ENCODE results near the gene DNAJC4. TPM values are rescaled to one million over a fixed set of nuclear protein-coding genes. Genes with fewer than 3 reads are reported as not detected.

The DNAJC4 gene
- total and polyA plus RNA-seq, 8 donors: 28.1 to 125 (median 34.7) TPM

- FAIRE-seq: no peak
- Histone ChIP-seq H3K4me3 (peak overlapping the region; percentile 49 to 90 (median 69)), H3K9me3 (no peaks in the 10 kb centered on the region), H3K4me1 (peaks cover 8 to 31% (median 17%) of the 10 kb centered on the region in 3 donors), H3K36me3 (no peaks in the 10 kb centered on the region), H3K27ac (peak overlapping the region; percentile 64 to 91 (median 88)), H3K27me3 (no peaks in the 10 kb centered on the region)
- ATAC-seq: no peak
- no peak for TF ChIP-seq CTCF (IDR thresholded peaks at IDR 0.05)
- intact Hi-C loops (cut with DNase I): no loop called here
- peak in 3 of 6 donors; percentile 32 to 71 (median 47) for DNase-seq
- 55 to 59% methylated on average over 22 of the region's 22 CpGs for WGBS, 2 donors
Observed at GRCh38 chr11:64224891-64225607, 5.3 kb upstream of the DNAJC4 start.

- peak; percentile 88 to 97 (median 92) for DNase-seq
- no peaks in the 10 kb centered on the region for H3K36me3 ChIP-seq
- peak within 1 kb of the TSS; percentile 64 to 91 (median 88) for H3K27ac ChIP-seq
- no peak for FAIRE-seq
- peak in 1 of 4 donors; percentile 12 for TF ChIP-seq CTCF (IDR thresholded peaks at IDR 0.05)
- intact Hi-C loops (cut with DNase I): no loop called here
- no peaks in the 10 kb centered on the region for H3K27me3 ChIP-seq
- ATAC-seq: peak; percentile 76 to 90 (median 84)
- 0 to 1% methylated on average over 43 to 54 of the region's 54 CpGs for WGBS, 2 donors
- peak within 1 kb of the TSS; percentile 49 to 90 (median 69) for H3K4me3 ChIP-seq
- H3K9me3 ChIP-seq: no peaks in the 10 kb centered on the region
- H3K4me1 ChIP-seq: peaks cover 8 to 31% (median 17%) of the 10 kb centered on the region in 3 donors
Observed at GRCh38 chr11:64225608-64226506, 4.5 kb upstream of the DNAJC4 start, which contains the start of the genes NUDT22 and TRPT1. TSS of gene NUDT22 (plus strand) at chr11:64226274. CDS start at chr11:64226653, 379 bp downstream. TSS of gene TRPT1 (minus strand) at chr11:64226186. CDS start at chr11:64225860, 326 bp downstream.

GRCh38 chr11:64226507-64227051, 3.8 kb upstream of the DNAJC4 start:
- no peak for FAIRE-seq
- peak overlapping the region; percentile 64 to 91 (median 88) for H3K27ac ChIP-seq
- peak overlapping the region; percentile 49 to 90 (median 69) for H3K4me3 ChIP-seq
- ATAC-seq: peak; percentile 38 to 61 (median 56)
- no peaks in the 10 kb centered on the region for H3K27me3 ChIP-seq
- DNase-seq: peak; percentile 73 to 88 (median 74)
- TF ChIP-seq CTCF (IDR thresholded peaks at IDR 0.05): no peak
- peaks cover 8 to 38% (median 20%) of the 10 kb centered on the region in 3 donors for H3K4me1 ChIP-seq
- intact Hi-C loops (cut with DNase I): no loop called here
- H3K9me3 ChIP-seq: no peaks in the 10 kb centered on the region
- 3% methylated on average over 26 of the region's 26 CpGs for WGBS, 2 donors
- no peaks in the 10 kb centered on the region for H3K36me3 ChIP-seq

GRCh38 chr11:64227405-64227956, 2.9 kb upstream of the DNAJC4 start:
- Histone ChIP-seq H3K9me3 (no peaks in the 10 kb centered on the region), H3K4me1 (peaks cover 8 to 39% (median 21%) of the 10 kb centered on the region in 3 donors), H3K27me3 (no peaks in the 10 kb centered on the region), H3K36me3 (no peaks in the 10 kb centered on the region), H3K4me3 (peak overlapping the region in 3 of 4 donors; percentile 49 to 90 (median 74)), H3K27ac (peak overlapping the region; percentile 64 to 91 (median 88))
- peak in 3 of 6 donors; percentile 61 to 75 (median 70) for DNase-seq
- FAIRE-seq: no peak
- intact Hi-C loops (cut with DNase I): no loop called here
- WGBS, 2 donors: 29 to 49% methylated on average over 3 of the region's 3 CpGs
- ATAC-seq: no peak
- no peak for TF ChIP-seq CTCF (IDR thresholded peaks at IDR 0.05)
